HG02852 (cell line): ENCODE measurements around the gene BMAL2.

Experiments
- ATAC-seq: cut with Tn5 transposase; IDR thresholded peaks from one replicate; pipeline ENCODE4 v1.9.1; 2021; ENCODE audit warnings: mild to moderate bottlenecking, moderate library complexity; ENCODE audit not compliant: unreplicated experiment

BMAL2 gene, protein sequence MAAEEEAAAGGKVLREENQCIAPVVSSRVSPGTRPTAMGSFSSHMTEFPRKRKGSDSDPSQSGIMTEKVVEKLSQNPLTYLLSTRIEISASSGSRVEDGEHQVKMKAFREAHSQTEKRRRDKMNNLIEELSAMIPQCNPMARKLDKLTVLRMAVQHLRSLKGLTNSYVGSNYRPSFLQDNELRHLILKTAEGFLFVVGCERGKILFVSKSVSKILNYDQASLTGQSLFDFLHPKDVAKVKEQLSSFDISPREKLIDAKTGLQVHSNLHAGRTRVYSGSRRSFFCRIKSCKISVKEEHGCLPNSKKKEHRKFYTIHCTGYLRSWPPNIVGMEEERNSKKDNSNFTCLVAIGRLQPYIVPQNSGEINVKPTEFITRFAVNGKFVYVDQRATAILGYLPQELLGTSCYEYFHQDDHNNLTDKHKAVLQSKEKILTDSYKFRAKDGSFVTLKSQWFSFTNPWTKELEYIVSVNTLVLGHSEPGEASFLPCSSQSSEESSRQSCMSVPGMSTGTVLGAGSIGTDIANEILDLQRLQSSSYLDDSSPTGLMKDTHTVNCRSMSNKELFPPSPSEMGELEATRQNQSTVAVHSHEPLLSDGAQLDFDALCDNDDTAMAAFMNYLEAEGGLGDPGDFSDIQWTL

DNA sequence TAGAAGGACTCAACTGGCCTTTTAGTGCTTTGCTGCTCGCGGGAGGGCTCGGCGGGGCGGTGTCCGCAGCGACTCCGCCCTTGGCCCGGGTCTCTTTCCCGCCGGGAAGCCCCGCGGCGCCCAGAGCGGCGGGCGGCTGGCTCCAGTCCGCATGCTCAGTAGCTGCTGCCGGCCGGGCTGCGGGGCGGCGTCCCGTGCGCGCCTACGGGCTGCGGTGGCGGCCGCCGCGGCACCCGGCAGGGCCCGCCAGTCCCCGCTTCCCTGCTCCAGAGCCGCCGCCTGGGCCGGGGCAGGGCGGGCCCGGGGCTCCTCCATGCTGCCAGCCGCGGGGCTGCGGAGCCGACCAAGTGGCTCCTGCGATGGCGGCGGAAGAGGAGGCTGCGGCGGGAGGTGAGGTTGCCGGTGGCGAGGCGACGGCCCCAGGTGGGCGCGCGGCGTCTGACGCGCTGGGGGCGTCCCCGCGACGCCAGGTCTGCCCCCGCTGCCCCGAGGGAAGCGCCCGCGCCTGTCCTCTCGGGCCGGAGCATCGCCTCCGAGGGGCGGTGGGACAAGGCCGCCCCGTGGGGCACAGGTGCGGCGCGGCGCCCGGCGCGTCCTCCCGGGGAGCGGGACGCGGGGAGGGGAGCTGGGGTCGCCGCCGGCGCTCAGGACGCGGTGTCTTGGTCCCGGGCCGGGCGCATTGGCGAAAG, at the start of gene BMAL2:
Gene BMAL2, plus strand, starts transcription at position 123 of the 689 bp plus-strand sequence. Its CDS starts 237 bp downstream, at position 360.
- peak; percentile 37 for ATAC-seq

- no peak for ATAC-seq
Measured at GRCh38 chr12:27284021-27284420, 48.6 kb upstream of the BMAL2 start.

DNA sequence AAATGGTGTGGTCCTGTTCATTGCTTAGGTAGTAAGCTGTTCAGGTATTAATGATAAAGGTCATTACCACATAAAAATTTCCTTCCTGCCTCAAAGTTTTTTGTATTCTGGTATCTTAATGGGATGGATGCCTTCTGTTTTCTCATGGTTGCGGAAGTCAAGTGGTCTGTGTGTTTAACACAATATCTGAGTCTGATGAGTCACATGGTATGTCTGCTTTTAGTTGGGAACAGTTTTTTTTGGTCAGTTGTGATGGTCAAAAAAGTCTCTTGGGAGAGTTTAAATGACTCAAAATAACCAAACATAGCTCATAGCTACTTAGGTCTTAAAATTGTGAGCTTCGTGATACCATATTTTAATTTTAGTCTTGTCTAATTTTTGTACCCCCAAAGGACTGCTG, 47.9 kb upstream of the BMAL2 start:
- peak; percentile 56 for ATAC-seq

DNA sequence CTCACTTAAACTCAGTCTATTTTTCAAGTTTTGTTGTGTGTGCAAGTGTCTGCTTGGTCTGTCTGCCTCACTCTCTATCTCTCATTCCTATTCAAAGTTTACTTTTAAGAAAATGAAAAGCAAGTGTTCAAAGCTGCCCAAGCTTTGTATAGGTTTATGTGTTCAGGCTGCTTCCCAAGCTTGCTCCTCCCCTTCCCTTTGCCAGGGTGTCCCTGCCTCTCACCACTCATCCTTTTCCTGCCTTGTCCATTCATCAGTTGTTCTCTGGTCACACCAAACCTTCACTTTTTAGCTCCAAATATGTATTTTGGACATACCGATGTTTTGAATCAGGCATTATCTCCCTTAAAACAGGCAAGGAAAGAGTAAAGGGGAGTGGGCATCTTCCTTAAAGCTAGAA, 47.2 kb upstream of the BMAL2 start:
- no peak for ATAC-seq

DNA sequence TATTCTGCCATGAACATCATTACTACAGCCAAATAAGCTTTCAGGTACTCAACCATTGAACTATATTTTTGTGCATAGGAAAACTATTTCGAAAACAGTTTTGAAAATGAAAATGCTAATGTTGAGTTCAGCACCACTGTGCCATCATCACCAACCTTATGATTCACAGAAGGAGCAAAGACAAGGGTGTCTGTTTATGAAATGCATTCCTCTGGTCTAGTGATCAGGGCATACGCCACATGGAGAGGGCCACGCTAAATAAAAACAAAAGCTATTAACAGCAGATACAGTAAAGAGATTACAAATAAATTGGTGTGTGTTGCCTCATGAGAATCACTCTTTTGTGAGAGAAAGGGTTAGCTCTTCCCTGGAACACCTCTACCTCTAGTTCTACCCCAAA, 43.2 kb upstream of the BMAL2 start:
- no peak for ATAC-seq

- no peak for ATAC-seq
Measured at GRCh38 chr12:27290501-27291168, 42.0 kb upstream of the BMAL2 start.

DNA sequence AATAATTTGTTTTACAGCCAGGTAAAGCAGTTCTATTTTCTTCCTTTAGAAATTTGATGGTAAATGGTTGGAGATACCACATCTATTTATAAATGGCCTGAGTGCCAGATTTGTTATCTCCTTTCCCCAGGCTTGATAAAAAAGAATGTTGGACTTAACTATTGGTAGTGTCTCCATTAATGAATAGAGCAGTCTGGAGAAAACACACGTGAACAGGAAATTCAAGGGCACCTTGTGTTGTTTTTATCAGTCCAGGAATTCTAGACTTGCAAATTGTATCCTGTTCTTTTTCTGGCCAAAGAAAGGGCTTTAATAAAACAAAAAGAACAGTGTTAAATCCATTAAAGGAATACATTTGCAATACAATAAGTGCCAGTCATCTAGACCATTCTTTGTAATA, 40.8 kb upstream of the BMAL2 start:
- no peak for ATAC-seq

GRCh38 chr12:27292718-27293117, 39.9 kb upstream of the BMAL2 start:
- ATAC-seq: no peak

GRCh38 chr12:27293463-27293862, 39.2 kb upstream of the BMAL2 start:
- ATAC-seq: no peak

DNA sequence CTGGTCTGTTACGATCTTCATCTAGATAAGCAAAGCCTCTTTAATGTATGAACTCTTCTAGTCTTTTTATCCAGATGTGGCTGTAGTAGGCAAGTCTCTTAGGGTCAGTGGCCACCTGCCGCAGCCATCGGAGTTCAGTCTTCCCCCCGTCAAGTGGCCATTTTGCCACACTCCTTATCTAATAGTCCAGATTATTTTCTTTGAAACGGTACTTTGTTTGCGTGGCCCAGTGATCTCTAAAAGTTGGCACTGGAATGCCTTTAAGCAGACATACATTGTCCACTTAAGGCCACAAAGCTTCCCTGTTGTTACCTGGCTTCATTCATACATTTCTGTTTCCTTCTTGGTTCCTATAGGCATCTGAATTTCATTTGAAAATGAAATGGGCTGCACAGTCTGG, 36.0 kb upstream of the BMAL2 start:
- no peak for ATAC-seq

DNA sequence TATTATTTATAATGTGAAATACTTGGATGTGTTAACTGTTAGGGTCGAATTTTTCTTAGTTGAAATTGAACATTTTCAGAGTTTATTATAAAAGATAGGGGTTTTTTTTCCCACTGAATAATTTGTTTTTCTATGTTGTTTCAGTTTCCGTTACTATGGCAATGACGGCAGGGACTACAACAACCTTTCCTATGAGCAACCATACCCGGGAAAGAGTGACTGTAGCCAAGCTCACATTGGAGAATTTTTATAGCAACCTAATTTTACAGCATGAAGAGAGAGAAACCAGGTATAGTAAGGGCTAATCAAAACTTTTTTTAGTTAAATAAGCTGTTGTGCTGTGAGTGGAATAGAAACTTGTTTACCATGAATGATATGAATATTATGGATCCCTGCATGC, 35.1 kb upstream of the BMAL2 start:
- ATAC-seq: no peak

- no peak for ATAC-seq
Measured at GRCh38 chr12:27299102-27299501, 33.5 kb upstream of the BMAL2 start.

DNA sequence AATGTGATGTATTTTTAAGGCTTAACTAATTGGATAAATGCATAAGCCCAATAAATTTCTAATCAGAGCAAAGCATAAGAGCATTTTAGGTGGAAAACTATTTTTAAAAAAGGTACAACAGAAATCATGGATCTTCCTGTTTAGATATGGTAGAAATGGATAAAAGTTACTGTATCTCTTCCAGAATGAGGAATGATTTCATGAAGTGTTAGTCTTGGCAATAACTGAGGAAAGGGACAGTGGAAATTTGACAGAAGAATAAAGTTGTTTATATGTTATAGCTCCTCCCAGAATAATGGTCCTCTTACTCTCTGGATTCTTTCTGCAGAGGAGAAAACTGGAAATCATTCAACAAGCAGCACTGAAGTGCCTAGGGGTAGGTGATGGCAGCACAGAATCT, 32.4 kb upstream of the BMAL2 start:
- ATAC-seq: no peak

DNA sequence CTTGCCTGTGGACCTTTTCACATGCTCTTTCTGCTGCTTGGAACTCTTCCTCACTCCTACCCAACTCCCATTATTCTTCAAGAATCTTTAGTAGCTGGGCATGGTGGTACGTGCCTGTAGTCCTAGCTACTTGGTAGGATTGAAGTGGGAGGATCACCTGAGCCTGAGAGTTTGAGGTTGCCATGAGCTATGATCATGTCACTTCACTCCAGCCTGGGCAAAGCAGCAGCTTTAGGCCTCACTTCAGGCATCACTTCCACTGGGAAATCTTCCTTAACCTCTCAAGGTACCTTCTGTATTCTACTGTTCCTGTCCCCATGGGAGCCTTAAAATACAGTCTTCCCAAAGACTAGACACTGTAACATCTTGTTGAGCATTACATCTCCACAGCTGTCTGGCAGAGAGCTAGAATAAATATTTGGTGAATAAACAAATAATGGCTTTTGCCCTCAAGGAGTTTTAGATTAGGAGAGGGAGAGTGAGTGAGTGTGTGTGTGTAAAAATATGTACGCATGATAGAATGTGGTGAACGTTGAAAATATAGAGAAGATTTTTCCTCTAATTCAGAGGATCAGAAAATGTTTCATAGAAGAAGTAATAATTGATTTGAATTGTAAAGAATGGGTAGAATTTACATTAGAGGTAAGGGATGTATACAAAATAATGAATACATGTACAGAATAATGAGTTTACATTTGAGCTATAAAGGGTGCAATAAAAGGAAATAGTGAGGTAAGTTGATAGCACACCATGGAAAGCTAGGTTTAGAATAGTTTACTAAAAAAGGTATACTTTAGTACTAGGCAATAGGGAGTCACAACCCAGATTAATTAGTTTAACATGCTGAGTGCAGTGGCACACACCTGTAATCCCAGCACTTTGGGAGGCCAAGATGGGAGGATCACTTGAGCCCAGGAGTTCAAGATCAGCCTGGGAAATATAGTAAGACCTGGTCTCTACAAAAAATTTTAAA, 29.2 kb upstream of the BMAL2 start:
- ATAC-seq: no peak

GRCh38 chr12:27304856-27305255, 27.8 kb upstream of the BMAL2 start:
- no peak for ATAC-seq

- ATAC-seq: no peak
Measured at GRCh38 chr12:27305673-27306456, 26.8 kb upstream of the BMAL2 start.

- ATAC-seq: peak; percentile 60
Measured at GRCh38 chr12:27309293-27309994, 23.2 kb upstream of the BMAL2 start.

- ATAC-seq: no peak
Measured at GRCh38 chr12:27309995-27310315, 22.7 kb upstream of the BMAL2 start.

DNA sequence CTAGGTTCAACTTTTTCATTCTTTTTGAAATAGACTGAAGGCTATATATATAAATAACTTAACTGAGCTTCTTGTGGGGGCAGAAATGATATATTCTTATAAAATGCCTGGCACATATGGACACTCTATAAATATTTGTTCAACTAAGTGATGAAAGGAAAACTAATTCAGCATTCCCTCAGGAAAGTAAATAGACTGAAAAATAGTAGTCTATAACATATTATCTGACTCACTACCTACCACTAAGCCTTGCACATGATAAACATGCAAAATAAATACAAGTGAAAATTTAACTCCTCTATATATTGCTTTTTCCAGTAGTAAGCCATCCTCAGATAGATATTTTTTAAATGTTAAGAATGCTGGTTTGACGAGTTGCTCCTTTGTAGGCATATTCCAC, 15.7 kb upstream of the BMAL2 start:
- ATAC-seq: no peak
